ENCODE measurements around the gene NRBF2. TPM values are rescaled to one million over a fixed set of nuclear protein-coding genes. Genes with fewer than 3 reads are reported as not detected.

NRBF2 gene
- total RNA-seq, 2 experiments from 2014 or later: 20.3 to 25.2 TPM

GRCh38 chr10:63105225-63106110, 27.7 kb upstream of the NRBF2 start:
- no peak for DNase-seq
- peaks cover 22% of the 10 kb centered on the region for H3K4me1 Mint-ChIP-seq
- H3K9me3 Mint-ChIP-seq (ENCODE audit: low read depth): no peaks in the 10 kb centered on the region
- no peak overlapping the region for H3K4me3 Mint-ChIP-seq
- peaks cover 1% of the 10 kb centered on the region for H3K36me3 Mint-ChIP-seq
- no peak for ATAC-seq
- no peak overlapping the region for H3K27ac Mint-ChIP-seq
- peaks cover 5% of the 10 kb centered on the region for H3K27me3 Mint-ChIP-seq
- CTCF ChIA-PET: interaction anchor here (0.9 kb wide), 1 partner anchor 20 kb away, joined by 4 read pairs; no protein-coding TSS in a partner anchor

DNA sequence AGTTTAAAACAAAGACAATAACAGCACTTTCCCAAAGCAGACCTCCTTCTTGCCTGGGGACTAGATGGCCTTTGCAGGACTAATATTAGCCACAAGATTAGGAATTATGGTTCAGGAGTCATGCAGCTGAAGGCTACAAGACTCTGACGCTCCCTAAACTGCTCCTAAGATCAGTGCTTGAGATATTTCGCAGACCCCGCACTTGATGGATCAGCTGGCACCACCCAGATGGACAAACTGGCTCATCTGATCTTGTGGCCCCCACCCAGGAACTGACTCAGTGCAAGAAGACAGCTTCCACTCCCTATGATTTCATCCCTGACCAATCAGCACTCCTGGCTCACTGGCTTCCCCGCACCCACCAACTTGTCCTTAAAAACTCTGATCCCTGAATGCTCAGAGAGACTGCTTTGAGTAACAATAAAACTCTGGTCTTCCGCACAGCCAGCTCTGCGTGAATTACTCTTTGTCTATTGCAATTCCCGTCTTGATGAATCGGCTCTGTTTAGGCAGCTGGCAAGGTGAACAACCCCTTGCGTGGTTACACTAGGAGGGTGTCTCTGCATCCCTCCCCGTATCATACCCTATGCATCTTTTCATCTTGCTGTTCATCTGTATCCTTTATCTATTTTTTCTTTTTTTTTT, 26.9 kb upstream of the NRBF2 start:
- CTCF ChIA-PET: no interaction called here
- no peak for DNase-seq
- Mint-ChIP-seq H3K4me3 (no peak overlapping the region), H3K9me3 (ENCODE audit: low read depth) (no peaks in the 10 kb centered on the region), H3K27me3 (peaks cover 7% of the 10 kb centered on the region), H3K27ac (no peak overlapping the region), H3K4me1 (peaks cover 22% of the 10 kb centered on the region), H3K36me3 (peaks cover 1% of the 10 kb centered on the region)
- no peak for ATAC-seq

GRCh38 chr10:63107943-63108437, 25.1 kb upstream of the NRBF2 start:
- H3K36me3 Mint-ChIP-seq: no peaks in the 10 kb centered on the region
- no peaks in the 10 kb centered on the region for H3K9me3 Mint-ChIP-seq (ENCODE audit: low read depth)
- H3K4me3 Mint-ChIP-seq: no peak overlapping the region
- H3K27me3 Mint-ChIP-seq: peaks cover 10% of the 10 kb centered on the region
- ATAC-seq: no peak
- no peak for DNase-seq
- H3K27ac Mint-ChIP-seq: no peak overlapping the region
- CTCF ChIA-PET: no interaction called here
- peaks cover 16% of the 10 kb centered on the region for H3K4me1 Mint-ChIP-seq

DNA sequence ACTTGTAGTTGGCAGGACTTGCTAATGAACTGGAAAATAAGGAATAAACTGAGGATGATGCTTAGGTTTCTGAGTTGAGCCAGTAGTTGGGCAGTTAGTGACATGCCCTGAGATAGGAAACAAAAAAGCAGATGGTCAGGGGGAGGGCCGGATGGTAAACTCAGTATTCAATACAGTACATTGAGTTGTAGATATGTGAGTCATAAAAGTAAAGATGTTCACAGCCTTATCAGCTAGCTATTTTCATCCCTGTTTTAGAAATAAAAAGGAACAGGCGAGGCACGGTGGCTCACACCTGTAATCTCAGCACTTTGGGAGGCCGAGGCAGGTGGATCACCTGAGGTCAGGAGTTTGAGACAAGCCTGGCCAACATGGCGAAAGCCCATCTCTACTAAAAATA, 22.2 kb upstream of the NRBF2 start:
- Mint-ChIP-seq H3K4me1 (no peaks in the 10 kb centered on the region), H3K9me3 (ENCODE audit: low read depth) (no peaks in the 10 kb centered on the region), H3K4me3 (no peak overlapping the region), H3K27me3 (peaks cover 13% of the 10 kb centered on the region), H3K27ac (no peak overlapping the region), H3K36me3 (no peaks in the 10 kb centered on the region)
- ATAC-seq (no peak), DNase-seq (no peak)
- CTCF ChIA-PET: no interaction called here

- Mint-ChIP-seq H3K27me3 (peaks cover 10% of the 10 kb centered on the region), H3K27ac (no peak overlapping the region), H3K9me3 (ENCODE audit: low read depth) (no peaks in the 10 kb centered on the region), H3K36me3 (no peaks in the 10 kb centered on the region), H3K4me1 (no peaks in the 10 kb centered on the region), H3K4me3 (no peak overlapping the region)
- CTCF ChIA-PET: interaction anchor here (0.6 kb wide), 1 partner anchor 124 kb away, joined by 3 read pairs; no protein-coding TSS in a partner anchor
- ATAC-seq: no peak
- DNase-seq: no peak
These were observed 18.9 kb upstream of the NRBF2 start for GRCh38 chr10:63114031-63114814.

GRCh38 chr10:63115732-63116383, 17.3 kb upstream of the NRBF2 start:
- CTCF ChIA-PET: no interaction called here
- Mint-ChIP-seq H3K4me3 (no peak overlapping the region), H3K4me1 (no peaks in the 10 kb centered on the region), H3K9me3 (ENCODE audit: low read depth) (no peaks in the 10 kb centered on the region), H3K36me3 (no peaks in the 10 kb centered on the region), H3K27me3 (peaks cover 7% of the 10 kb centered on the region), H3K27ac (no peak overlapping the region)
- DNase-seq (no peak), ATAC-seq (no peak)

DNA sequence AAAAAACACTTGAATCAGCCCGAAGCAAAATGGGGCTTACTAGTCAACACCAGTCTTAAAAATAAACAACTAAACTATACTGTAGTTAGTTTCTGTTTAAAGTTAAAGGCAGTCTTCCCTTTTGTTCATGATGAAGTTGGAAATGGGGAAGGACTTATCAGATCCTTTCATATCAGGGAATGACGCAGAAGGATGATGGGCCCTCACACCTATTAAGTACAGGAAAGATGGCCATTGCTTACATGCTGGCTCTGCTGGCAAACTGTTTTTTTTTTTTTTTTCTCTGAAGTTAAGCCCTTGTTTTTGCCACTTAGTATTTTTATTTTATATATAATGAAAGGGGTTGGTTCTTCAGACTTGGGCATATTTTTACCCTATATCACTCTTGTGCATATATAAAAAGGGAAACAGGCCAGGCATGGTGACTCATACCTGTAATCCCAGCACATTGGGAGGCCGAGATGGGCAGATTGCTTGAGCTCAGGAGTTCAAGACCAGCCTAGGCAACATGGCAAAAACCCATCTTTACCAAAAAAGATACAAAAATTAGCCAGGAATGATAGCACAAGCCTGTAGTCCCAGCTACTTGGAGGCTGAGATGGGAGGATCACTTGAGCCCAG, 16.6 kb upstream of the NRBF2 start:
- no peaks in the 10 kb centered on the region for H3K4me1 Mint-ChIP-seq
- H3K27me3 Mint-ChIP-seq: peaks cover 6% of the 10 kb centered on the region
- H3K27ac Mint-ChIP-seq: no peak overlapping the region
- CTCF ChIA-PET: no interaction called here
- H3K9me3 Mint-ChIP-seq (ENCODE audit: low read depth): no peaks in the 10 kb centered on the region
- no peak for DNase-seq
- no peaks in the 10 kb centered on the region for H3K36me3 Mint-ChIP-seq
- no peak for ATAC-seq
- no peak overlapping the region for H3K4me3 Mint-ChIP-seq

DNA sequence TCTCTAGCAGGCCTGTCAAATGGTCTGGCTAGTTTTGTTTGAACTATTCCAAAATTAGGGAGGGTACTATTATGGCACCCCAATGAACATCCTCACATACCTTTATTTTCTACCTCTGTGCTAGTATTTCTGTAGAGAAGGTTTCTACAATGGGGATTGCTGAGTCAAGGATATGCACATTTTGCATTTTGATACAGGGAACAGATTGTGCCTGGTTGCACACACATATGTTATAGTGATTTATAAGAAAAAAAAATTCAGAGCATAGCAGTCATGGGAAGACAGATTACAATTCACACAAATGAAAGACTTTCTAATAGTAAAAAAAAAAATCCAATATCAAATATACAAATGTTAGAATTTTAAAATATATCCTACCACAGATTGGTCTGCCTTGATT, 14.1 kb upstream of the NRBF2 start:
- no peaks in the 10 kb centered on the region for H3K36me3 Mint-ChIP-seq
- ATAC-seq: no peak
- H3K4me1 Mint-ChIP-seq: no peaks in the 10 kb centered on the region
- DNase-seq: no peak
- H3K27me3 Mint-ChIP-seq: peaks cover 3% of the 10 kb centered on the region
- CTCF ChIA-PET: no interaction called here
- H3K27ac Mint-ChIP-seq: no peak overlapping the region
- no peak overlapping the region for H3K4me3 Mint-ChIP-seq
- no peaks in the 10 kb centered on the region for H3K9me3 Mint-ChIP-seq (ENCODE audit: low read depth)

DNA sequence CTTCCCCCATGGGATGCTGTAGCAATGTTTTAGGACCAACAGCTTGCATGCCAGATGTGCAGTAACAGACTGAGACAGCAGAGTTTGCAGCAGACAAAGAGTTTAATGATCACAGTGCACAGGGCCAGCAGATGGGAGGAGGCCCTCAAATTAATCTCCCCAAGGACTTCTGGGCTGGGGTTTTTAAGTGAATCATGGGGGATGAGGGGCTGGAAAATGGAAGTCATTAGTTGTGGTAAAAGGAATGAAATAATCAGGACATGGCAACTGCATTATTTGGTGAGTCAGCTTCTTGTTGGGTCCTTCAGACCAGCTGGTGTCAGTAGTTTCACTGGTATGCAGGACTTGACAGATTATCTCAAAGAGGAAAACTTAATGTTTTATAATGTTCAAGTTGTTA, 12.6 kb upstream of the NRBF2 start:
- Mint-ChIP-seq H3K36me3 (no peaks in the 10 kb centered on the region), H3K9me3 (ENCODE audit: low read depth) (no peaks in the 10 kb centered on the region), H3K4me1 (no peaks in the 10 kb centered on the region), H3K27me3 (no peaks in the 10 kb centered on the region), H3K4me3 (no peak overlapping the region), H3K27ac (no peak overlapping the region)
- ATAC-seq (no peak), DNase-seq (no peak)
- CTCF ChIA-PET: no interaction called here

DNA sequence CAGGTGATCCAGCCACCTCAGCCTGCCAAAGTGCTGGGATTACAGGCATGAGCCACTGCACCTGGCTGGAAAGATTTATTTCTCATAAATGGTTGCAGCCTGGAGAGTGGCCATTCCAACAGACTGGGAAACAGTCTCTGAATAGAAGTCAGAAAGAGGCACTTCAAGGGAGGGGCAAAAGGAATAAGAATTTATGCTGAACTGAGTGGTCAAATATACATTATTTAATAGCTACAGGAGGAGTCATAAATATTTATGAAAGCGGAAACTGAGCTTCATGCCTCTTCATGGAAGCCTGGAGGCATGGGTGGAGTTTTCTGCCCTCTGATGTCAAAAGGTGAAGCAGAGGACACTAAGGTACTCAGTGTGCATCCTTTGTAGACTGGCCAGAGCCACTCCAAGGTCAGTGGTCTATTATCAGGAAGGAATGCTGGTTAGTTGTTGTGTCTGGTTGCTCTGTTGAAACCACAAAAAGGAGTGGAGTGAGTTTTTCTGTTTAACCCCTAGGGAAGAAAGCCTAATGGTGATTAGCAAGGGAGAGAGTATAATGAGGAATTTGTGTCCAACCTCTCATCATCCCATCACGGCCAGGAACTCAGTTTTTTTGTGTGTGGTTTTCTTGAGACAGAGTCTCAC, 9.3 kb upstream of the NRBF2 start:
- Mint-ChIP-seq H3K4me1 (no peaks in the 10 kb centered on the region), H3K4me3 (no peak overlapping the region), H3K27ac (no peak overlapping the region), H3K9me3 (ENCODE audit: low read depth) (no peaks in the 10 kb centered on the region), H3K36me3 (peaks cover 1% of the 10 kb centered on the region), H3K27me3 (peaks cover 3% of the 10 kb centered on the region)
- ATAC-seq (no peak), DNase-seq (no peak)
- CTCF ChIA-PET: interaction anchor here (1.3 kb wide), 1 partner anchor 34 kb away, joined by 3 read pairs; no protein-coding TSS in a partner anchor

- Mint-ChIP-seq H3K9me3 (ENCODE audit: low read depth) (no peaks in the 10 kb centered on the region), H3K4me1 (no peaks in the 10 kb centered on the region), H3K4me3 (no peak overlapping the region), H3K27ac (no peak overlapping the region), H3K36me3 (peaks cover 1% of the 10 kb centered on the region), H3K27me3 (peaks cover 6% of the 10 kb centered on the region)
- DNase-seq (no peak), ATAC-seq (no peak)
- CTCF ChIA-PET: interaction anchor here (0.7 kb wide), 1 partner anchor 594 kb away, joined by 3 read pairs; no protein-coding TSS in a partner anchor
These were observed 7.7 kb upstream of the NRBF2 start for GRCh38 chr10:63125459-63125858.

GRCh38 chr10:63128443-63128842, 4.7 kb upstream of the NRBF2 start:
- no peak for DNase-seq
- CTCF ChIA-PET: interaction anchor here (0.7 kb wide), 1 partner anchor 17 kb away, joined by 3 read pairs; no protein-coding TSS in a partner anchor
- no peak overlapping the region for H3K4me3 Mint-ChIP-seq
- H3K27me3 Mint-ChIP-seq: peaks cover 6% of the 10 kb centered on the region
- no peak for ATAC-seq
- no peak overlapping the region for H3K27ac Mint-ChIP-seq
- no peaks in the 10 kb centered on the region for H3K9me3 Mint-ChIP-seq (ENCODE audit: low read depth)
- peaks cover 6% of the 10 kb centered on the region for H3K4me1 Mint-ChIP-seq
- peaks cover 5% of the 10 kb centered on the region for H3K36me3 Mint-ChIP-seq
